ENCODE results near the gene KLF13. TPM values are rescaled to one million over a fixed set of nuclear protein-coding genes. Genes with fewer than 3 reads are reported as not detected.

KLF13 gene
- polyA plus RNA-seq, 1 donor (not counting 4 experiments of a cell fraction or from before 2014, with no cell fraction given): 66.7 TPM

- H3K36me3 ChIP-seq (ENCODE audit: control insufficient read depth in 2 of 2, extremely low read depth in 1 of 2, insufficient read depth in 2 of 2, low read length in 2 of 2): no peaks in the 10 kb centered on the region
- peaks cover 31% of the 10 kb centered on the region for H3K27me3 ChIP-seq (ENCODE audit: control insufficient read depth, extremely low read depth, insufficient read depth, low read length)
- dilution Hi-C loops (cut with MboI; ENCODE audit: extremely low pct_ligation_motif_present, low sequenced_read_pairs): no loop called here
- DNase-seq (ENCODE audit: low read depth, low spot score): no peak
- no peaks in the 10 kb centered on the region for H3K9me1 ChIP-seq (ENCODE audit: control insufficient read depth, extremely low read depth, insufficient read depth, low read length)
- no peaks in the 10 kb centered on the region for H3K4me1 ChIP-seq (ENCODE audit: control insufficient read depth, extremely low read depth, insufficient read depth, low read length)
- TF ChIP-seq CTCF (optimal IDR thresholded peaks at IDR 0.05 in 1 of 3, IDR thresholded peaks at IDR 0.05 in 1 of 3, conservative IDR thresholded peaks at IDR 0.05 in 1 of 3; ENCODE audit: extremely low read depth in 1 of 3, insufficient read depth in 2 of 3, low read length in 3 of 3) (no peak), EZH2 (IDR thresholded peaks at IDR 0.05; ENCODE audit: low read length) (no peak)
- H3K27ac ChIP-seq (ENCODE audit: control insufficient read depth, insufficient read depth, low read length): no peak overlapping the region
- no peaks in the 10 kb centered on the region for H4K20me1 ChIP-seq (ENCODE audit: control insufficient read depth, extremely low read depth, insufficient read depth, low read length)
- no peak overlapping the region for H2AFZ ChIP-seq (ENCODE audit: control insufficient read depth, low read length)
- no peaks in the 10 kb centered on the region for H3K9me3 ChIP-seq (ENCODE audit: control insufficient read depth, low read depth, low read length)
- no peak overlapping the region for H3K4me3 ChIP-seq (ENCODE audit: control insufficient read depth in 2 of 3, extremely low read depth in 1 of 3, insufficient read depth in 2 of 3, low read depth in 1 of 3, low read length in 3 of 3)
- no peak overlapping the region for H3K4me2 ChIP-seq (ENCODE audit: control insufficient read depth, extremely low read depth, insufficient read depth, low read depth, low read length)
- no peak for FAIRE-seq
- no peak overlapping the region for H3K9ac ChIP-seq (ENCODE audit: control insufficient read depth, extremely low read depth, insufficient read depth, low read length)
- H3K79me2 ChIP-seq (ENCODE audit: control insufficient read depth, insufficient read depth, low read length): no peaks in the 10 kb centered on the region
Measured at GRCh38 chr15:31297575-31298456, 28.8 kb upstream of the KLF13 start.

- Histone ChIP-seq H2AFZ (ENCODE audit: control insufficient read depth, low read length) (no peak overlapping the region), H3K9ac (ENCODE audit: control insufficient read depth, extremely low read depth, insufficient read depth, low read length) (no peak overlapping the region), H3K27me3 (ENCODE audit: control insufficient read depth, extremely low read depth, insufficient read depth, low read length) (peaks cover 29% of the 10 kb centered on the region), H3K9me3 (ENCODE audit: control insufficient read depth, low read depth, low read length) (no peaks in the 10 kb centered on the region), H3K27ac (ENCODE audit: control insufficient read depth, insufficient read depth, low read length) (no peak overlapping the region), H3K4me1 (ENCODE audit: control insufficient read depth, extremely low read depth, insufficient read depth, low read length) (no peaks in the 10 kb centered on the region), H3K79me2 (ENCODE audit: control insufficient read depth, insufficient read depth, low read length) (no peaks in the 10 kb centered on the region), H3K4me2 (ENCODE audit: control insufficient read depth, extremely low read depth, insufficient read depth, low read depth, low read length) (no peak overlapping the region), H3K9me1 (ENCODE audit: control insufficient read depth, extremely low read depth, insufficient read depth, low read length) (no peaks in the 10 kb centered on the region), H3K36me3 (ENCODE audit: control insufficient read depth in 2 of 2, extremely low read depth in 1 of 2, insufficient read depth in 2 of 2, low read length in 2 of 2) (no peaks in the 10 kb centered on the region), H4K20me1 (ENCODE audit: control insufficient read depth, extremely low read depth, insufficient read depth, low read length) (no peaks in the 10 kb centered on the region), H3K4me3 (ENCODE audit: control insufficient read depth in 2 of 3, extremely low read depth in 1 of 3, insufficient read depth in 2 of 3, low read depth in 1 of 3, low read length in 3 of 3) (no peak overlapping the region)
- TF ChIP-seq EZH2 (IDR thresholded peaks at IDR 0.05; ENCODE audit: low read length): no peak
- DNase-seq (ENCODE audit: low read depth, low spot score): no peak
- no peak for FAIRE-seq
- dilution Hi-C loops (cut with MboI; ENCODE audit: extremely low pct_ligation_motif_present, low sequenced_read_pairs): no loop called here
Measured at GRCh38 chr15:31298707-31299172, 27.9 kb upstream of the KLF13 start.
